HG02970 (cell line): ENCODE data around the gene TARBP1.
A peak's percentile ranks its signal among the peaks of the same experiment; 100 is the strongest.

Experiments used
- ATAC-seq: cut with Tn5 transposase; IDR thresholded peaks from one replicate; pipeline ENCODE4 v1.9.1; 2021; ENCODE audit warnings: mild to moderate bottlenecking, moderate library complexity, moderate number of reproducible peaks; ENCODE audit not compliant: unreplicated experiment, low FRiP score

TARBP1 gene

DNA sequence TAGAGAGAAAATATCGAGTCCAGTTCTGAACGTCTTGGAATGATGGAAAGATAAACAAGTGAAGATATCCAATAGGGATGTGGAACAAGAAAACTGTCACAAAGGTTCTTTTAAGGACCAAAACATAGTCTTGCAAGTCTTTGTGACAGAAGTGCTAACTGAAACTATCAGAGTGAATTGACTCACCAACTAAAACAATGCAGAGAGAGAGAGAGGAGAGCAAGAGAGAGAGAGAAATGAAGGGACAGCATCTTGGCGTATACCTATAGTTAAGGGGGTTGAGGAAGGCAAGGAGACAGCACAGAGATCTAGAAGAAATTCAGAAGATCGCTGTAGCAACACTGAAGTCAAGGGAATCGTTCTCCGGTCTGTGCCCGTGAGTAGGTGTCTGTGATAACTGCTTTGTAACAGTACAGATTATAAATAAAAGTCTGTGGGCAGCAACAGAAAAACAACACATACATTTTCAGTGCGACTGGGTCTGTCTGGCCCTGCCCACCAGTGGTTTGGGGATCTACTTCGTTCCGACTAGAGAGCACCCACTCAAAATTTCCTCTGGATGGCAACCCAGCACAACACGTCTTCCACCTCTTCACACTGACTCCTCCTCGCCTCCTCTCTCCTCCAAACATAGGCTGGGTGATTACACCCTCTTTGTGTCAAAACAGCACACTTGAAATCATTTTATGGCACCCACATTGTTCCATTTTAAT is 110.5 kb downstream of the TARBP1 start:
- no peak for ATAC-seq

DNA sequence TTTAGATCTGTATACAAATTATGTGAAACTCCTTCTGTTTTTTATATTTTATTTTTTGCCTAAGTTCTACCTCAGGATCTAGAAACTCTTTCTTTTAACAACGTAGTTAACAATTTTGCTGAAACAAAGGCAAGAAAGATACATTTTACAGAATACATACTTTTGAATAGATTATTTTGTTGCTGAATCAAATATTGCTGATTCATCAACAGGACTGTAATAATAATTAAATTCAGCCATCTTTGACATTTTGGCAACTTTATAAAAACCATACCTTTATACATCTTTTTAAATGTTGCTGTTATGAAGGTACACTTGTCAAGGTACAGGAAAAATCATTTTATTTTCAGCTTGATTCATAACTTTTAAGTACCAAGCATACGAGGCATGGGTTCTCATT is 116.4 kb downstream of the TARBP1 start:
- no peak for ATAC-seq

DNA sequence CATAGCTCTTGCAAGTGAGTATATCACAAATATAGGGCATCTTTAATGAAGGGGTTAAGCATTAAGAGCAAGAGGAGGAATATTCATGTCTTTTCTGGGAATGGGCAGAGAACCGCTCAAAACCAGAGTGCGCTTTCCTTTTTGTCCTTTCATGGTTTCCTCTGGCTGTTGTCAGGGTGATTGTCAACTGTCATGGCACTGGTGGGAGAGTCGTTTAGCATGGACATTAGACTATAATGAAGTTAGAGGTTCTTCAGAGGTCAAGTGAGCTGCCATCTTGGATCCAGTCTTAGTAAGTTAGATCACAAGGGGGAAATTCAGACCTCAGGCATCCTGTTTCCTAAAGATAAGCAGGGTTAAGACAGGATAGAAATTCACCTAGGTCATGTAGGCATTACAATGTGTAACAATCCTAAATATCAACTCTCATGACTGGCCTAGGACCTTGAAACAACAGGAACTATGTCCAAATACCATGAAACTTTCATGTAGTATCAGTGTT is 117.8 kb downstream of the TARBP1 start:
- no peak for ATAC-seq

DNA sequence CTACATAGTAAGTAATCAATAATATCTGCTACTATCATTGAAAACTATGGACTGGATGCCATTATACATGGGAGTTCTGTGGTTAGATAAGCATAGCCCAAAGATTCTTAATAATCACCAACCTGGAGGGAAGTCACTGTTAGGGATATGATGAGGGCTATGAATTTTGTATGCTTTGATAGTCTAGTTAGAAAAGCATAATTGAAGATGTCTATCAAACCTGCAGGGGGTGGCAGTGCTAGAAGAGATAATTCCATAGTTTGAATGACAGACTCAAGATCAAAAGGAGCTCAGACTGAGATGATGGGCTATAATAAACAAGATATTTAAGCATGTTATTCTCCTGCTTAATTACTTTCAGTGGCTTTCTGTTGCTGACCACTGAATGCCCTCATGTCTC is 121.1 kb downstream of the TARBP1 start:
- no peak for ATAC-seq

DNA sequence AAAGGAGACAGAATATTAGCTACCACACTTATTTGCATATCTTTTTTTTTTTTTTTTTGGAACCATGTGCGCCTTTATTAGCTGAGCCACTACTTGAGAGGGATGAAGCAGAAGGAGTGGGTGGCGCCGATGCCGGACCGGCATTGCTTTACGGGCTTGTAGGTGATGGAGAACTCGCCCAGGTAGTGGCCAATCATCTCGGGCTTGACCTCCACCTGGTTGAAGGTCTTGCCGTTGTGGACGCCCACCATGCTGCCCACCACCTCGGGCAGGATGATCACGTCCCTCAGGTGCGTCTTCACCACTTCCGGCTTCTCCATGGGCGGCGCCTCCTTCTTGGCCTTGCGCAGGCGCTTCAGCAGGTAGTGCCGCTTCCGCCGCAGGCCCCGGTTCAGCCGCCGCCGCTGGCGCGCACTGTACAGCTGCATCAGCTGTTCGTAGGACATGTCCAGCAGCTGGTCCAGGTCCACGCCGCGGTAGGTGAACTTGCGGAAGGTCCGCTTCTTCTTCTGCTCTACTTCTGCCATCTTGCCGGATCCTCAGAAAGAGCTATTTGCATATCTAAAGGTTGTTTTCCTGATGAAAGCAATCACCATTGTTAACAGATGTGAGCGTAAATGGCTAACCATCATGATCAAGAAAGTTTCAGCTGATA is 122.2 kb downstream of the TARBP1 start:
- peak; percentile 55 for ATAC-seq

DNA sequence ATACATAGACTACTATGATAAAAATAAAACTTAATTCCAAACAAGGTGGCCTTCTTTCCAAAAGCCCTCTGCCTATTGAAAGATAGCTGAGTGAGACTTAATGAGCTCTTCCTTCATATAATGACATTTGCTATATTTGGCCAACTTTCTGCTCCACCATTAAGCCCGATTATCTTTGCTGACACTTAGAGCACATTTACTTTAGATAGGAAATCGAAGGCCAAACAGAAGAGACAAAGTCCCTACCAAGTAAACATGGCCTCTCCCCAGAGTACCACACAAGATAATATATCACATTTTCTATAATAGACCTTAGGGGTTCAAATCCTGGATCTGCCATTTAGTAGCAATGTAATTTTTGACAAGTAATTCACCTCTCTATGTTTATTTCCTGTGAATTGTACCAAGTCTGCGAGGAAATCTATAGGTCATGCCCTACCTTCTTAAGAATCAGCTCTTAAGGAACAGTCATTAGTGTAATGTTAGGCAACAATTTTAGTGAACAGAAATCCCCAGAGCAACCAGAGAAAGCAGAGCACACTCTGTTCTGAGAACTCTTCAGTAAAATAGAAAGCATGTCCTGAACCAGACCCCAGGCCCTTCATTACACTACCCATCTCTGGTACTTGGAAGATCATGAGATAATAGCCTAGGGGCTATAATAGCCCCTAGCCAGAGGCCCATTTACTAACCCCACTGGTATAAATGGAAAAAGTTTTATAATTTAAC is 123.0 kb downstream of the TARBP1 start:
- no peak for ATAC-seq

DNA sequence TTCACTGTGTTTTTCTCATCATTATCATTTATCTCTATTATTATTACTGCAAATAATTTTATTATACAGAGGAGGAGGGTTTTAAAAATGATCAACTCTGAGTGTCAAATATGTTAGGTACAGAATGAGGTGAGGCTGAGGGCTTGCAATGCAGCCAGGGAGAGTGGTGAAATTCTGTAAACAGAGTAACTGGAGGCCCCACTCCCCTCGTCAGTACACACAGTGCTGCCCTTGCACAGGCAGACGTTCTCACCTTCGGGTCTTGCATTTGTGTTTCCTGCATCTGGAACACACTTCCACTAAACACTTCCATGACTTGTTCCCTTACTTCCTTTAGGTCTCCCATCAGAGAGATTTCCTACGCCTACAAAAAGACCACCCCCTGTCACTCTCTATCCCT is 130.0 kb downstream of the TARBP1 start:
- ATAC-seq, result no peak

DNA sequence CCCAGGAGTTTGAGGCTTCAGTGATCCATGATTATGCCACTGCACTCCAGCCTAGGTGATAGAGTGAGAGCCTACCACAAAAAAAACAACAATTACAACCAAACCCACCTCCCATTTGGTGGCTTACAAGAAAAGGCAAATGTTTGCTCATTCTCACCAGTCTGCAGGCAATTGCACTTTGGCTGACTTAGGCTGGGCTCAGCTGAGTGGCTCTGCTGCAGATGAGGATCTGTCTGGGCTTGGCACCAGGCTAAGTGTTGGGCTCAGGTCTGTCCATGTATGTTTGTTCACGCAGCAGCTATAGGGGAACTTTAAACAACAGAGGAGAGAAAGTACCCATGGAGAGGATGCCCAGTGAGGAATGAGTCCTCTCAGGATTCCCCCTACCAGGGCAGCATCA is 133.7 kb downstream of the TARBP1 start:
- no peak for ATAC-seq

DNA sequence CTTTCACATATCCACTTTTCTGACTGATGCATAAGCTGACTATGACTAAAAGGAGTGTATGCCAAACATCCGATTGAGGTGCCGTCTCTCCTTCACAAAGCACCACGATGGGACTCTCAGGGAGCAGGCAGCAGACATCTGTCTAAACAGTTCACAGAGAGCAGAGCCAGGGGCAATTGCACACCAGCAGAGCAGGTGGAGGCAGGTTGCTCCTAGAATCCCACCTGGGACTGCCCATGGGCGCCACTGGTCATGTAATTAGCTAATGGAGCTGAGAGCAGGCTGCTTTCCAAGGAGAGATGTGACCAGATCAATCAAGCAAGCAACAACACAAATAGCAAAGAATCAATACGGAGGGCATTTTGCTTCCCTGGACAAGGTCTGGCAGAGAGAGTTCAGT is 136.2 kb downstream of the TARBP1 start:
- ATAC-seq, result no peak
